GM19438 (cell line): ENCODE results near the gene GOLGA5.
"Not testable (repeated sequence)": the region's sequence is repeated elsewhere in the genome, so short reads cannot be mapped to it uniquely, and the experiment has no call there.

Source experiments
- ATAC-seq: cut with Tn5 transposase; IDR thresholded peaks from one replicate; pipeline ENCODE4 v1.9.1; 2021; ENCODE audit warnings: low read depth; ENCODE audit not compliant: unreplicated experiment

The GOLGA5 gene

DNA sequence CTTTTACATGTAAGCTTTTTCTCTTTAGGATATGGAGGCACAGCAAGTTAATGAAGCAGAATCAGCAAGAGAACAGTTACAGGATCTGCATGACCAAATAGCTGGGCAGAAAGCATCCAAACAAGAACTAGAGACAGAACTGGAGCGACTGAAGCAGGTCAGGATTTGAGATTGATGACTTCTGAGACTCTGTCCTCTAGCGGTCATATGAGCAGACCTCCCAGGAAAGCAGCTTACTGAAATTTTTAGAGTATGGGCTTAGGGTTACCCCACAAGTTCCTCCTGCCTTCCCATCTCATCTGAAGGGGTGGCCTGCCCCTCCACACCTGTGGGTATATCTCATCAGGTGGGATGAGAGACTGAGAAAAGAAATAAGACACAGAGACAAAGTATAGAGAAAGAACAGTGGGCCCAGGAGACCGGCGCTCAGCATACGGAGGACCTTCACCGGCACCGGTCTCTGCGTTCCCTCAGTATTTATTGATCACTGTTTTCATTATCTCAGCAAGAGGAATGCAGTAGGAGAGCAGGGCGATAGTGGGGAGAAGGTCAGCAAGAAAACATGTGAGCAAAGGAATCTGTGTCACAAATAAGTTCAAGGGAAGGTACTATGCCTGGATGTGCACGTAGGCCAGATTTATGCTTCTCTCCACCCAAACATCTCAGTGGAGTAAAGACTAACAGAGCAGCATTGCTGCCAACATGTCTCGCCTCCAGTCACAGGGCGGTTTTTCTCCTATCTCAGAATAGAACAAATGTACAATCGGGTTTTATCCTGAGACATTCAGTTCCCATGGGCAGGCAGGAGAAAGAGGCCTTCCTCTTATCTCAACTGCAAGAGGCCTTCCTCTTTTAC is 25.8 kb downstream of the GOLGA5 start:
- not testable (repeated sequence) for ATAC-seq

DNA sequence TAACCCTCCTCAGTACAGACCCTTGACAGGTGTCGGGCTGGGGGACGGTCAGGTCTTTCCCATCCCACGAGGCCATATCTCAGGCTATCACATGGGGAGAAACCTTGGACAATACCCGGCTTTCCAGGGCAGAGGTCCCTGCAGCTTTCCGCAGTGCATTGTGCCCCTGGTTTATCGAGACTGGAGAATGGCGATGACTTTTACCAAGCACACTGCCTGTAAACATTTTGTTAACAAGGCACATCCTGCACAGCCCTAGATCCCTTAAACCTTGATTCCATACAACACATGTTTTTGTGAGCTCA is 26.4 kb downstream of the GOLGA5 start:
- ATAC-seq = not testable (repeated sequence)

DNA sequence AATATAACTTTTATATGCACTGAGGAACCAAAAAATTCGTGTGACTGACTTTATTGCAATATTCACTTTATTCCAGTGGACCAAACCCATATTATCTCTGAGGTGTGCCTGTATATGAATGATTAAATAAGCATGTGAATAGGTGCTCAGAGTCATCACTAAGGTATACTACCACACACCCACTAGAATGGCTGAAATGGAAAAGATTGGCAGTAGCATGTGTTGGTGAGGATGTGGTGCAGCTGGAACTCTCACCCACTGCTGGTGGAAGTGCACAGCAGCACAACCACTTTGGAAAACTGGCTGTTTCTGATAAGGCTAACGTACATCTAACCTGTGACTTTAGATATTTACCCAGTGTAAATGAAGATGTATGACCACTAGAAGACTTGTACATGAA is 36.8 kb downstream of the GOLGA5 start:
- ATAC-seq = no peak

DNA sequence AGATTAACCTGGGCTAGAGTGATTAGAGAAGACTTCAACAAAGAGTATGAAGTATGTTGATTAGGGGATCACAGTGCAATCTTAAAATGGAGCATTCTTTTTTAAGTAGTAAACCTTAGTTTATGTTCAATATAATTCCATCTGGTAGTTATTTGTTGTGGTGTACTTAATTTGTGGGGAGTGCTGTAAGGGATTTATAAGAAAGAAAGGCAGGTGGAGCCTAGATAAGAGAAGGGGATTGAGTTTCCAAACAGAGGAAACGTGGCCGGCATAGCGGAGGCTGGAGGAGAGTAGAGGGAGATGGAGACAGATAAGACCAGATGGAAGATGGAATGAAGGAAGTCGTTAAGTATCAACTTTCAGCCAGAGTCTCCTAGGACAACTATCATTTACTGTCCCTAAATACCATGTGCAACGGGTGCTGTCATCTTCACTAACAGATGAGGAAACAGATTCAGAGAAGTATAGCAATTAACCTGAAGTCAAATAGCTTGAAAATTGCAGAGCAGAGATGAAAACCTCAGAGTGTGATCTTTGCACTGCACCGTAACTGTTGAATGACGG is 38.1 kb downstream of the GOLGA5 start:
- ATAC-seq = no peak

DNA sequence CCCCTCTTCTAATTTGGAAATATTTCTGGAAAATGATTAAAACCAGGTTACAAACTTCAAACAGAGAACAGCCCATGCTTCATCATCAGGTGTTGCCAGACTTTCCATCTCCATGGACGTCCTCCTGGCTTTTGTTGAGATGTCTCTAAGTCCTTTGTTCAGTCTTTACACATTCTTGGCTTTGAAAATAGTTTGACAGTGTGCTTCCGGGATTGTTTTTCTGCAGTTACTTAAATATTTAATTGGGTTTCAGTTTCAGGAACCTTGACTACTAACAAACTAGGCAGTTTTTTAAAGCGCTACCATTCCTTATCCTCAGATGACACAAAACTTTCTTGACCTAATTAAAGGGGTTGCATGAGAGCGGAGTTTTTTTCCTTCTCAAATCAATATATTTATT is 47.8 kb downstream of the GOLGA5 start:
- ATAC-seq = no peak

DNA sequence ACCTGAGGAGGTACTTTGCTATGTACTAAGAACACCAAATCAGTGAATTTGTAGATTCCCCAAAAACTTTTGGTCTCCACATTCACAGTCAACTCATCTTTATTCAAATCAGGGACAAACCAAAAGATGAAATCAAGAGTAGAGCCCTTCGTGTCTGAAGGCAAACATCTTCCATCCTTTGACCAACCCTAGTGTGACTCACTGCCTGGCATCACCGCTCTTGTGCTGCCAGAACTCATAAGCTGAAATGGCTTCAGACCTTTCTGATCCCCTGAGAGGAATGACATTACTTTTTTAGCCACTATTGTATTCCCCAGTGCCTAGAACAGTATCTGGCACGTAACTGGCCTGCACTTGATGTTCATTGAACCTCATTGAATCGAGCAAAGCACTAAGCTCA is 50.1 kb downstream of the GOLGA5 start:
- ATAC-seq = no peak

DNA sequence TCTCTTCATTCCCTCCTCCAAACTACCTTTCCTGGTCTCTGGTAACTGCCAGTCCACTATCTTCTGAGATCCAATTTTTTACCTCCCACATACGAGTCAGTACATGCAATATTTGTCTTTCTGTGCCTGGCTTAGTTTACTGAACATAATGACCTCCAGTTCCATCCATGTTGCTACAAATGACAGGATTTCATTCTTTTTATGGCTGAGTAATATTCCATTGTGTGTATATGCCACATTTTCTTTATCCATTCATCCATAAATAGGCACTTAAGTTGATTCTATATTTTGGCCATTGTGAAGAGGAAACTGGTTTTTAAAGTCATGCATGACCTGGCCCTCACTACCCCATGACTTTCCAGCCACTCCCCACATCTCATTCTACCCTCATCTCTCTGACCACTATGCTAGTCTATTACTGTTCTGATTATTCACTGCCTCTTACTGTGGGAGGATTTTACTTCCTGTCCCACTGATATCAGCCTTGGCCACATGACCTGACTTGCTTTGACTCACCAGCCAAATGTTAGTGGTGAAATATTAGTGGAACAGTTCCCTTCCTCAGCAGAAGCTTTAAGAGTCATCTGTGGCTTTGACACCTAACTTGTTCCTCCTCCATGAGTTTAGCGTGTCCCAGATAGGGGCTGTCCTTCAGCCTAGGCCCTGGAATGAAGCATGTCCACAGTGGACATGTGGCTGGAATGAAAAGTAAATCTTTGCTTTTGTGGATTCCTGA is 52.2 kb downstream of the GOLGA5 start:
- ATAC-seq = peak; percentile 73

DNA sequence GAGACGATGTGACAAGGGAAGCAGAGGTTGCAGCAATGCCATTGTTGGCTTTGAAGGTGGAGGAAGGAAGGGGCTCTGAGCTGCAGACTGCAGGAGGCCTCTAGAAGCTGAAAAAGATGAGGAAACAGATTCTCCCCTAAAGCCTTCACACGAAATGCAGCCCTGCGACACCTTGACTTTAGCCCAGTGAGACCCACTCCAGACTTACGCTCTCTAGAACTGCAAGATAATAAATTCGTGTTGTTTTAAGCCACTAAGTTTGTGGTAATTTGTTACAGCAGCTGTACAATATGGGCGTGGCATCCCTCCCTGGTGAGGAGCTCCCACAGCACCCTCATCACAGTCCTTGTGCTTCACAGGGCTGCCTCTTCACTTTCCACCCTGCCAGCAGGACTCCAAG is 53.2 kb downstream of the GOLGA5 start:
- no peak for ATAC-seq

DNA sequence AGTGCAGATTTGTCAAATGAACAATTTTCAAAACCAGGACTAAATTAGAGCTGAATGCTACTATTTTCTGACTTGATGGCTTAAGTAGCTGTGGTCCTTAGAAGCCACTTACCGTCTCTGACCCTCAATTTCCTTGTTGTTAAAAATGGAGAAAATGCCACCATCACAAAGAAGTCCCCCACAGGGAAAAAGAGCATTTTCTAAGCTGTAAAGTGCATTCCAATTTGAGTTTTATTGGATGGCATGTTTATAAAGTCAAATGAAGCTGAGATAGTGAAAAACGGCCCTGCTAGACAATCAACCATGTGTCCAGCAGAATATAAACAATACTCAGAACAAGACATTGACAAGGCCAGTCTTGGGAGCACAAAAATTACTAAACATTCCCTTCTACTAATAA is 53.6 kb downstream of the GOLGA5 start:
- ATAC-seq = no peak

DNA sequence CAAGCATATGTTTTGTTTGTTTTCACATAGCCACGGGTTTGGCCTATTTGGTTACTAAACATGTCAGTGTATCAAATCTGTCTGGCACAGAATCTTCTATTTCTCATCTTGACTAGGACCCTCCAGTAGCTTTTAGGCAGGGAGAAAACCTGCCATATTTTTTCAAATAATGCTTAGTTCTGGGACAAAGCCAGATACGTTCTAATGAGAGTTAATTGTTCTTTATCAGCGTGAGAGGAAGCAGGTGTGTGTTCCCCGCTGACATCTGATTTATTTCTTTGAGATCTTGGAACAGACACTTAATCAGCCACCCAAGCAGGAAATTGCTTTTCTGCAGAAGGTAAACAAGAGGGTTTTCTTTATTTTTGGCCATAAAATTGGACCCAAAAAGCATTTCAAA is 54.8 kb downstream of the GOLGA5 start:
- no peak for ATAC-seq

DNA sequence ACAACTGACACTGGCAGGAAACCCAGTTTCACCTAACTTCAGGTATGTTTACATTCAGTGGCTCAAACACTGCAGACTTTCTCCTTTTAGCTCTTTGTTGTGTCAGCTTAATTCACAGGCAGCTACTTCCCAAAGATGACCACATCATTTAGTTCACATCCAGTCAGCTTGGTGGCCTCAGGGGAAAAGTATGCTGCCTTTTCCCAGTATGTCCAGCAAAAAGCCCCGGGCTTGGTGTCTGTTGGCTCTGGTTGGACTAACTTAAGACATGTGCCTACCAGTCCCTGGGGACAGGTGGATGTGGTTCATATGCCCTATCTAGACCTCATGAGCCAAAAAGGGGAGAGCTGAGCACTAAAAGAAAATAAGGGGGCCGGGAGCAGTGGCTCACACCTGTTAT is 56.4 kb downstream of the GOLGA5 start:
- no peak for ATAC-seq

DNA sequence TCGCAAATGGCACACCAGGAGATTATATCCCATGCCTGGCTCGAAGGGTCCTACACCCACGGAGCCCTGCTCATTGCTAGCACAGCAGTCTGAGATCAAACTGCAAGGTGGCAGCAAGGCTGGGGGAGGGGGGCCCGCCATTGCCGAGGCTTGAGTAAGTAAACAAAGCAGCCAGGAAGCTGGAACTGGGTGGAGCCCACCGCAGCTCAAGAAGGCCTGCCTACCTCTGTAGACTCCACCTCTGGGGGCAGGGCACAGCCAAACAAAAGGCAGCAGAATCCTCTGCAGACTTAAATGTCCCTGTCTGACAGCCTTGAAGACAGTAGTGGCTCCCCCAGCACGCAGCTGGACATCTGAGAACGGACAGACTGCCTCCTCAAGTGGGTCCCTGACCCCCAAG is 59.0 kb downstream of the GOLGA5 start:
- not testable (repeated sequence) for ATAC-seq

DNA sequence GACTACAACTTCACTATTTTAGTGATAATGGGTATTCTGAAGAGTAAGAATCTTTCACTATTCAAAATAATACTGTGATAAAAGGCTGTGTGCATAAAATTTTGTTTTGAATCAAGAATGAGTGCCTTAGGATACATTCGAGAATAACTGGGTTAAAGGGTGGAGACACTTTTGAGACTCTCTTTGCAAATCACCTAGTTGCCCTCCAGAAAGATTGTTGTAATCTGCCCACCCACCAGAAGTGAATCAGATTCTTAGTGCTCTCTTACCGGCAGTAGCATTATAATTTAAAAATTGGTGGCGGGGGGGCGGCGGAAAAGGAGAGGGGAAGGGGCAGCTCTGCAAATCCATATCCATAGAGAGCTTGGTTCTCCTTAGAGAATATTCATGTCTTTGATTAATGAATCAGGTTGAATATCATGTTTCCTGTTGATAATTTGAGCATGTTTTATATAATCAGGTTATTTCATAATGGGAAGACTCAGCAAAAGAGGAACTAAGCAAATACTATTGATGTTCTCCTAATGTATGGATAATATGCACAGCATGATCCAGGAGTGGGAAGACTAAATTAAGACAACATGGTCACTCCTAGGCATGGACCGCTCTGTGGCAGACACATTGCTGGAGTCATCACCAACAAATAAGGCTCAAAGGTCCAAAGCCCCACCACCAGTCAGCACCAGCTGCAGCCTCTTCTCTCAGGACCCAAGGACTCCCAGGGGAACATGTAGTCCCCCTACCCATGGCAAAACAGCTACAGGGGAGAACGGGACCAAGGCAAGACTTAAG is 66.1 kb downstream of the GOLGA5 start:
- ATAC-seq = no peak

DNA sequence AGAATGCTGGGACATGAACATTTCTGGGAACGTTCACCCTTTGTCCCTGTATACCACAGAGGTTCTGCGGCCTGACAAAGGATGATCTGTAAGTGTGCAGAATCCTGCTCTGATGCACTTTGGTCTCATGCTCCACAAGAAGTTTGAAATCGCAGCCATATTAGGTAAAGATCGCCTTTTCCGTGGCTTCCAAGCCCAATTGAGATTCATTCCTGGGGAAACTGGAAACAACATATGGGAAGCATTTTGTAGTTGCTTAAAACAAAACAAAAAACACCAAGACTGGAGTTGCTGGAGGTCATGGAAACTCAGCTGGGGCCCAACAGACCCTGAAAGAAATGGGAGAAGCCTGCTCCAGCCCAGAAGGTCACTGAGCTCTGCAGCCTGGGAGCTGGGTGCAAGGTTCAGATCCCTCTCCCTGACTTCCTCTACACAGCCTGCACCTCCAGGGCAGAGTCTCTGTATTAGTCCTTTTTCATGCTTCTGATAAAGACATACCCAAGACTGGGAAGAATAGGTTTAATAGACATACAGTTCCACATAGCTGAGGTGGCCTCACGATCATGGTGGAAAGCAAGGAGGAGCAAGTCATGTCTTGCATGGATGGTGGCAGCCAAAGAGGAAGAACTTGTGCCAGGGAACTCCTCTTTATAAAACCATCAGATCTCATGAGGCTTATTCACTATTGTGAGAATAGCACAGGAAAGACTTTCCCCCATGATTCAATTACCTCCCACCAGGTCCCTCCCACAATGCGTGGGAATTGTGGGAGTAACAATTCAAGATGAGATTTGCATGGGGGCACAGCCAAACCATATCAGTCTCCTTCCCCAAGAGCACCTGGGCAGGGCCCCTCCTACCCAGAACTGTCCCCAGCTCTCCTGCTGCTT is 68.0 kb downstream of the GOLGA5 start:
- no peak for ATAC-seq

DNA sequence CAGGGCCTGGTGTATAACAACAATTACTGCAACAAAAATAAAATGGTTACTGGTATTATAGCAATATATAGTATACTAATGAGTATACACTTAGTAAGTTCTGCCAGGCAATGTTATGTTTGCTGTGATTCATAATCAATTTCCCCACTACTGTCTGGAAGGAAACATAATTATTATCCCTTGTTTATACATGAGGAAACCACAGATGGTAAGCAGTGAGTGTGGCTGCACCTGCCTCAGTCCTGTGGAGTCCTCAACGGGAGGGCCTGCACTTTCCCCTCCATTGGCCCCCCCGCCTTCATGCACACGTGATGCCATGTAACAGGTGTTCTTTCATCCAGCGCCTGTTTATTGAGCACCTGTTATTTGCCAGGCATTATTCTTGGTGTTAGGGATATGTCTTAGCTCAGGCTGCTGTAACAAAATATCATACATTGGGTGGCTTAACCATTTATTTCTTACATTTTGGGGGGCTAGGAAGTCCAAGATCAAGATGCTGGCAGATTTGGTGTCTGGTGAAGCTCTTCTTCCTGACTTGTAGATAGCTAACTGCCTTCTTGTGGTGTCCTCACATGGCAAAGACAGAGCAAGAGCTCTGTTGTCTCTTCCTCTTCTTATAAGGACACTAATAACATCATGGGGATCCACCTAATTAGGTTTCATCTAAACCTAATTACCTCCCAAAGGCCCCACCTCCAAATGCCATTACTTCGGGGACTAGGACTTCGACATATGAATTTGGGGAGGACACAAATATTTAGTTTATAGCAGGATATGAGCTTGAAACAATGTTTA is 69.4 kb downstream of the GOLGA5 start:
- ATAC-seq = no peak

DNA sequence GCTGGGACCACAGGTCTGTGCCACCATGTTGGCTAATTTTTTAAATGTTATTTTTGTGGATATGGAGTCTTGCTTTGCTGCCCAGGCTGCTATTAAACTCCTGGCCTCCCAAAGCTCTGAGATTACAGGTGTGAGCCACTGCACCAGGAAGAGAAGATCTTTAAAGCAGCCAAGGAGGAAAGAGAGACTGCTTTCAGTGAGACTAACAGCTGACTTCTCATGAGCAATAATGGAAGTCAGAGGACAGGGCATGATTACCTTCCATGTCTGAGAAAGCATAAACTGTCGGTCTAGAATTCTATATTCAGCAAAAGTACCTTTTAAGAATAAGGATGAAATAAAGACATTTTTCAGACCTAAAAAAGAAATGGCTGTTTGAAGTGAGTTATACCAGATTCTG is 71.6 kb downstream of the GOLGA5 start:
- ATAC-seq = no peak

DNA sequence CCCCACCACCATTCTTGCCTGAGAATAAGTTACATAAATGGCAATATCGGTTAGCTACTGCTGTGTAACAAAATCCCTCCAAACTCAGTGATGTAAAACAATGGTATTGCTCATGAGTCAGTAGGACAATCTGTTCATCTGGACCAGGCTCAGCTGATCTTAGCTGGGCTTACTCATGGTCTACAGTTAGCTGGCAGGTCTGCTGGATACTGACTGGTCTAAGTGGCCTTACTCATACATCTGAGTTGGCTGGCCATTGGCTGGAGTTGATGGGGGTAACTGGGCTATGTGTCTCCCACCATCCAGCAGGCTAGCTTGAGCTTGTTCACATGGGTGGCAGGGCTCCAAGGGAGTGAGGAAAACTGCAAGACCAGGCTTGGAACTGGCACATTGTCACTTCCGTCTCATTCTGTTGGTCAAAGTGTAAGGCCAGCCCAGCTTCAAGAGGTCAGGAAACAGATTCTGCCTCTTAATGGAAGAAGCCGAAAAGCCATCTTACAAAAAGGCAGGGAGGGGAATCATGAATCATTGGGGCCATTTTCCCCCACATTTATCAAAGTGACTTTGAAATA is 72.2 kb downstream of the GOLGA5 start:
- ATAC-seq = no peak

DNA sequence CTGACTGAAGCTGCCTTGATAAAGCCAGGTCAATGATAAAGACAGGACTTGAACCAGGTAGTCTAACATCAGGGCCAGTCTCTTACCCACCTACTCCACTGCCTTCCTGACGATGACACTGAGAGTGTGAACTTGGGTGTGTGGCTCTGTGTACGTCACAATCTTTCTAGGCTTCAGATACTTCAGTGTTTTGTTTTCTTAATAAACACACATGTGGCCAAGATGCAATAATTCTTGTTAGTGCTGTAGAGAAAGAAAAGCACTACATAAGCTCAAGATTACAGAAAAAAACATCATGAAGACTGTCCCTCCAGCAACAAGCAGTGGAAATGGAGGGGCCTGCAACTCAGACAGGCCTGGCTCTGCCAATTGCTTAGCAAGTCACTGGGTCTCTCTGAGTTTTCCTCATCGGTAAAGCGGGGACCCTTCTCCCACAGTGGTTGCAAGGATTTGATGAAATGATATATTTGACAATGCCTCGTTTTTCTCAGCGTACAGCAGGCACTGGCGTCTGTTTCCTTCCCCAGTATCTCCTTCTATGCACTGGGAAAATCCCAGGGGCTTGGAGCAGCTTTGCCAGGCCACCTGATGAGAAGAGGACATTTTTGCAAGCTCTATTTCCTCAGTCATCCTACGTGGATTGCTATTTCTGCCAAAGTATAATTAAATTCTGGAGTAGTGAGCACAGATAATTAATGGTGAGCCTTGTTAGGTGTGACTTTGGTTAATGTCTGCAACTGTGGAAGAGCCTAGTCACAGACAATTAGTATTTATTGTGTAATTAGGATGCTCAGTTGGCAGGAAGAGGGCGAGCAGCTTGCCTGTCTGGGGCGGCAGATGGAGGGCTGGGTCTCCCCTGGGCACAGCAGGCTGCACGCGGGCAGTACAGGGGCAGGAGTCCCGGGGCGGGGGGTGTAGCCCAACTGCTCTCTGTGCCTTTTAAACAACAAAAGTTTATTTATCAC is 73.1 kb downstream of the GOLGA5 start:
- no peak for ATAC-seq
